Measurements from ENCODE around the gene BRSK2.
"Not testable (repeated sequence)": the region's sequence is repeated elsewhere in the genome, so short reads cannot be mapped to it uniquely, and the experiment has no call there.

Gene BRSK2

DNA sequence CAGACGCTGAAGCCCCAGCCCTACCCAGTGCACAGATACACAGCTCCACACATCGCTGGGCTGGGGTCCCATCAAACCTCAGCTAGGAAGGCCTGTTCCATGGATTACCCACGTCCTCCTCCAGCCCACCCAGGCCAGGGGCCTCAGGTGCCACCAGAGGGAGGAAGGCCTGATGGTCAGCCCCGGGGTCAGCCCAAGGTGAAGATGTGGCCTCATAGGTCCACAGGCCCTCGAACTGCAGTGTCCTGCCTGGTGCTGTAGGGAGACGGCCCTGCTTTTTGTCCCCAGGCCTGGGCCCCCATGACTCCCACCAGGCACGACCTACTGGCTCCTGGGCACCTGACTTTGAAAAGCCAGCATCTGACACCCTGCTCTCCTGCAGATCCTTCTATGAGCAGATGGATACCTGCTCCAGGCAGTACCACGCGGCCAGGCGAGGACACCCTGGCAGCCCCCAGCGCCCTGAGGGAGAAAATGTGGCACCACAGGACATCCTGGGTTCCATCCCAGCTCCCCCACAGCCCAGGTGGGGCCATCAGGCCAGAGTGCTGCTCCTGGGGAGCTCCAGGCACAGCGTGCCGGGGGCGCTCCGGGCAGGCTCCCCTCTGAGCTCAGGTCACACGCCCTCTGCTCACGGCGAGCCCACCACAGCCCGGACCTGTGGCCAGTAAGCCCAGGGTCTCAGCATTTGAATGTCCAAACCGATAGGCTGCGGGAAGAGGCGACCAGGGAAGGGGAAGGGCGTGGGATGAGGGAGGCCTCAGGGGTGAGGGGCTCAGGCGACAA is 112.6 kb downstream of the BRSK2 start:
- DNase-seq: no peak

DNA sequence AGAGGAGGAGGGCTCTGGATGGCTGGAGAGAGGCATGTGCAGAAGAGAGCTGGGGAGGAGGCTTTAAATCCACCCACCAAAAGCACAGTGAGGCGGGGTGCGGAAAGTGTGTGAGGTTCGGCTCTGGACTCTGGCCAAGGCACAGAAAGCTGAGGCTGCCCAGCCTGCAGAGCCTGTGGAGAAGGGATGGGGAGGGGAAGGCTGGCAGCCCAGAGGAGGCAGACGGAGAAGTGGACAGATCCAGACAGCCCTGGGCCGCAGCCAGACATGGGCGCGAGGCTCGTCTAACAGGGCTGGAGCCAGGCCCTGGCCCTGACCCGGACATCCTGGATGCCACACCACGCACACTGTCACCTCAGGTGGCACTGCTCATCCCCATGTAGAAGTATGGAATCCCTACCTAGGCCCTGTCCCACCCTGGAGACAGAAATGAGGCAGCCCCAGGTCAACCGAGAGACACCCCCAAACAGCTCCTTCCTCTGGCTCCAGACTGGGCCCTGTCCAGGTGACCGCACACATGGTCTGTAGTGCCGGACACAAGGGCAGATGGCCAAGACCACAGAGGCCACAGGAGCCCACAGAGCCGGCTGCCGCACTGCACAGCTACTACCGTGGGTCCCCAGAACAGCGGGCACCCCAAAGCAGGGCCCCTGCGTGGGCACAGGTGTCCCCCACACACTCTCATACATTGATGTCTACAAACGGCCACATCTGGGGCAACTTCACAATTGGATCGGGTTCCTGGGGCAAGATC is 113.4 kb downstream of the BRSK2 start:
- DNase-seq: no peak

DNA sequence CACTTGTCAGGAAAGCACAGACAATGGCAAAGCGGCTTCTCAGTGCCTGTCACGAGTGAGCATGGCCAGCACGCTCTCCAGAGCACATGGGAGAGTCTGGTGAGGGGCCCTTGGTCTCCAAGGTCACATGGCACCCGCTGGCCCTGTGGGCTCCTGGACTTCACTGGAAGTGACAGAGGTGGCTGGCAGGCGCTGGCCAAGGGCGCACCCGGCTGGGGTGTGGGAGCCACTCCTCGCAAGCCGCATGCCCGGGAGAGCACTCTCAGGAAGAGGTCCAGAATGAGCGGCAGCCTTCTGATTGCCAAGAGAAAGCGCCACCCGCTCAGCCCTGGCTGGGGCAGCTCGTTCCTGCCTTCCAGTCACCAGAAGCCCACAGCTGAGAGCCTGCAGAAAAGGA is 114.0 kb downstream of the BRSK2 start:
- DNase-seq: no peak

DNA sequence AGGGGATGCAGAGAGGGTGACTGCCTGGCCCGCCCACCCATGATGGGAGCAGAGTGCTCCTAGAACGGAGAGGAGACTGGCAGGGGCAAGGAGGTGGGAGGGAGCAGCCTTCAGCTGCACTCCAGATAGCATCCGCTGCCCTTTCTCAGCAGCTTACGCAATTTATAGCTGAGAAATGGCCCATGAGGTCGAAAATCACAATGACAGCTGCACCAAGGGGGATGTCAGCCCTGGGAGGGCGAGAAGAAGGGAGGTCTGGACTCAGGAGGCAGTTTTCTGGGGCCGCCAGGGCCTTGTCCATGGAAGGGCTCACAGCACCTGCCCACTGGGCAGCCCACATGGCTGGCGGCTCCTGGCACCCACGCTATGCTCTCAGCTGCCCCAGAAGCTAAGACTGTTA is 114.4 kb downstream of the BRSK2 start:
- no peak for DNase-seq

DNA sequence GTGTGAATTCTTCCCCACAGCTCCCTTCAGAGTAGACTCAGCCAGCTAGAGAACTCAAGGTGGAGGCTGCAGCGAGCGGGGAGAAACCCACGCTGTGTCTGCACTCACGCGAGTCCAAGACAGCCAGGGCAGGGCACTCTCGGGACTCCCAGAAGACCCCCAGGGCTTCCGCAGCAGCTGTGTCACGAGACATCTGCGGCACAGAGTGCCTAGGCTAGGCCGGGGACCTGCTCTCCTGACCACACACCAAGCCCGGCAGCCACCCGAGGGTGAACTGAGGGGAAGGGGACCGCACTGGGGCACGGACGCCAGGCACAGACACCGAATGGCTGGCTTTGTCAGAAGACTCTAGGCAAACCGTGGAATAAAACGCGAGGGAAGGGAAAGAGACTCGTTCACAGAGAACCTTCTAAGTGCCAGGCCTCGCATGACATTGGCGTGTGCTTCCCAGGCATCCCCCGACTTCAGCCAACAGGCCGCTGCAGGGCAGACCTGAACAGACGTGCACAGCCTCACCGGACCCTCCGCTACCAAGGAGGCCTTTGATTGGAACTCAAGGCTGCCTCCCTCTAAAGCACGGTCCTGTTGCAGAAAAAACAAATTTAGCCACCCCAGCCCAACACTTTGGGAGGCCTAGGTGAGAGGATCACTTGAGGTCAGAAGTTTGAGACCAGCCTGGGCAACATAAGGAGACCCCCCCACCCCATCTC is 115.0 kb downstream of the BRSK2 start:
- DNase-seq: no peak

DNA sequence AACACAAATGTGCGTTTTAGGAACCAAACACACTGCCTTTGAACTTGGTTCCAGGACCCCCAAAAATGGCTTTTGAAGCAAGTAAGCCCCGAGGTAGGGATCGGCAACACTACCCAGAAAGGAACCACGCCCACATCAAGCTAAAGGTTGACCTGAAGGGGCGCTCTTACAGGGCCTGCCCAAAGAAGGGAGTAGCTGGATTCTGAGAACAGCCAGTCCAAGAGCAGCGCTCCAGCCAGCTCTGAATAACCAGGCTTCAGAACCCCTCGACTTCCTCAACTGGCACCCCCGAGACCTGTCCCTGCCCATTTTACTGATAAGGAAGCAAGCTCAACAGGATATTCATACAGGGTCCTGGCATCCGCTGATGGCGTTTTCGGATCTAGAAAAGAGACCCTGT is 115.7 kb downstream of the BRSK2 start:
- DNase-seq: no peak

DNA sequence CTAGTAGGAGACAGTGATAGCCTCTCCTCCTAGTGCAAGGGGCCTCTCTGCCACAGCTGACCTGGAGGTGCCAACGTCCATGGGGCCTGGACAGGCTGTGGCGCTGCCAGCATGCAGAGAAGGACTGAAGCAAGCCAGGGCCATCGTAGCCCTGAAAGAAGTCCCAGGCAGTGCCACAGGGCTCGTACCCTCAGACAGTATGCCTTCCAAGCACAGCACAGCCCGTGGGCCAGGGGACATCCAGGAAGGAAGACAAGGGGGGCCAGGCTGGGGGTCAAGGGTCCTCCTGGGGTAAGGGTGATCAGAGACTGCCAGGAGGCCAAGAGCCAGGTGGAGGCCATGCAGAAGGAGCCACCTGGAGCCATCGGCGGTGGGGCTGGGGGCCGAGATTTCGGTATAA is 117.2 kb downstream of the BRSK2 start:
- DNase-seq: no peak

DNA sequence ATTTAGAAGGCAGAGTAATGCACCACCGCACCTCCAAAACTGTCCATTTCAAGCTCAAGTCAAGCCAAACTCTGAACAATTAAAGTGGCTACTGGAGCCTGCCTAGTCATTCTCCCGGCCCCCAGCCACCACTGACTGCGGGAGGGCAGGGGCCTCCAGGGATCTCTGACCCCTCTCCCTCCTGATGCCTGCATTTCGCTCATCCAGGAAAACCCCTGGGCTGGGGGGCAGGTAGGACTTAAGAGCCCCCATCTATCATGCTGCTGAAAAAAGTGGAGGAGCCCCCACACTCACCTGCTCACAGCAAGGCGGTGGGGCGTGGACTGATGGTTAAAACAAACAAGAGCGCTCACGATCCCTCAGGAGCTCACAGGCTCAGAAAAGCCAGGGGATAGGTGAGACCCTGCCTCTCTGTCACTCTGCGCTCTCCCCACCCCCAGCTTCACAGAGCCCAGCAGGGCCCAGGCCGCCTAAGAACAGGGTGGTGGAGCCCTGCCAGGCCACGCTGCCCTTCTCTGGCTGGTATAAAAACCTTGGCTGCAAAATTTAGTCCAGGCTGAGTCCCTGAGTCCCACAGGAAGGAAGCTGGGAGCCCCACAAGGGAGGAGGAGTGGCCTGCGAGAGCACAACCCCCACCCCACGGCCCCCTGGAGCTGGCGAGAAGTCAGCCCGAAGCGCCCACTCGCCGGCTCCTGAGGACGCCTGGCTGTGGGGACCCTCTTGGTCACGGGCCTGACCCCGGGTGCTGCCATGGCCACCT is 117.8 kb downstream of the BRSK2 start:
- DNase-seq: no peak

DNA sequence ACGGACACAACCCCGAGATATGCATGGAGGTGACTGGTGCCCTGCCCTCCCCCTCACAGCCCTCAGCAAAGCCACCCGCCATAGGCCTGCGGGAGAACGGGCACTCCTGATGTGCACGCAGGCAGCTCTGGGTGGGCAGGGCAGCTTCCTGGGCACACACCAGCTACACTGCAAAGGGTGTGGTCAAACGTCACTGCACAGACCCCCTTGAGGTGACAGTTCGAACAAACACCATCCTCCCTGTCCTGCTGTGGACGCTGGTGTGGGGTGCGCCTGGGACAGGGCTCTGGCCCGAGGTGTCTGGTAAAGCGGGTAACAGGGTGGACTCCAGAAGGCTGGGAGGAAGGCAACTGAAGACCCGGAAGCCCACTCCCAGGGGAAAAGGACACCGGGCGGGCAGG is 118.8 kb downstream of the BRSK2 start:
- no peak for DNase-seq

DNA sequence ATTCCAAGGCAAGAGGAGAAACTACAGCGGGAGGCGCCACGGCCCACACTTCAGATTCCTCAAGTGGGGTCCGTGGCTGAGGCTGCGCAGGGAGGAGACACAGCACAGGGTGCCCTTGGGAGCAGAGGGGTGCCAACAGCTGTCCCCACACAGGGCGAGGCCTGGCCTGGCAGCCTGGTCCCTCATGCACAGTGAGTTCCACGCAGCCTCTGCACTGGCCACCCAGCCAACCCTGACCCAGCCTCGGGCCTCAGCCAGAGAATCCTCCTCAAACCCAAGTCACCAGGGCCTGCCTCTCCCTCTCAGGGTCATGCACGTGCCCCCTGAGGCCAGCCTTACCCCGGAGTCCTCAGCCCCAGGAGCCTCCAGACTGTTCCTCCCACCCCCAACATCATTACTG is 119.3 kb downstream of the BRSK2 start:
- DNase-seq: no peak

DNA sequence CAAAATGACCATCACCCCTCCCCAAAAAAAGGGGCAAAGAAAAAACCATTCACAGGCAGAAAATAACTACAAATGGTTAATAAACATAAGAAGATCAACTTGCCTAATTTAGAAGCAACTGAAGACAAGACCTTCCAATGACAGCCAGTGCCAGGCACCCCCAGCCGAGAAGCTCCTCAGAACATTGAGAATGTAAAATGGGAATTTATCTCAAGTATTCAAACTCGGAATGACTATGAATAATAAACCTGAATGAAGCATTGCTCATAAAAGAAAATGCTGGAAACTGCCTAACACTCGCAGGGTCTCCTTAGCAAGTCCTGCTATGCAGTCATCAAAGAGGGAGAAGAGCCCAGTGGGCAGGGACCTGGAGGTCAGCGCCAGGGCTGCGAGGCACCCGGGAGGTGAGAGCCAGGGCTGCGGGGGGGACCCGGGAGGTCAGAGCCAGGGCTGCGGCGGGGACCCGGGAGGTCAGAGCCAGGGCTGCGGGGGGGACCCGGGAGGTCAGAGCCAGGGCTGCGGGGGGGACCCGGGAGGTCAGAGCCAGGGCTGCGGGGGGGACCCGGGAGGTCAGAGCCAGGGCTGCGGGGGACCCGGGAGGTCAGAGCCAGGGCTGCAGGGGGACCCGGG is 120.0 kb downstream of the BRSK2 start:
- no peak for DNase-seq

DNA sequence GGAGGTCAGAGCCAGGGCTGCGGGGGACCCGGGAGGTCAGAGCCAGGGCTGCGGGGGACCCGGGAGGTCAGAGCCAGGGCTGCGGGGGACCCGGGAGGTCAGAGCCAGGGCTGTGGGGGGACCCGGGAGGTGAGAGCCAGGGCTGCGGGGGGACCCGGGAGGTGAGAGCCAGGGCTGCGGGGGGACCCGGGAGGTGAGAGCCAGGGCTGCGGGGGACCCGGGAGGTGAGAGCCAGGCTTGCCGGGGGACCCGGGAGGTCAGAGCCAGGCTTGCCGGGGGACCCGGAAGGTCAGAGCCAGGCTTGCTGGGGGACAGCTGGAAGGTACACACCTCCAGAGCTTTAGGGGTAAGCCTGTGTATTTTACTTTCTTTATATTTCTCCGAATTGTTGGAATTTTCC is 120.6 kb downstream of the BRSK2 start:
- DNase-seq: not testable (repeated sequence)

DNA sequence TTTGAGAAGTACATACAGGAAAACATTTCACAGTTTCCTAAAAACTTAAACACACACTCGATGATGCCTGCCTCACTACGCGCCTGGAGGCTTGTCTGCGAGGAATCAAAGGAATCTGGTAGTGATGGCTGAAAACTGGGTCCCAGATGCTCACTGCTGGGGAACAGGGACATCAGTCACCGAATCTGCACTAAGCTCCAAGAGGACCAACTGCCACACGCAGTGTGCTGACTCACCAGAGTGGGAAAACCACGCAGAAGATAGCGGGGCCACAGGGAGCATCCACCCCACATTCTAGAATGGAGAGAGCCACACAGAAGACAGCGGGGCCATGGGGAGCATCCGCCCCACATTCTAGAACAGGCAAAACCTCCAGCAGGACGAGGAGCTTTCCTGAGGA is 121.2 kb downstream of the BRSK2 start:
- no peak for DNase-seq

DNA sequence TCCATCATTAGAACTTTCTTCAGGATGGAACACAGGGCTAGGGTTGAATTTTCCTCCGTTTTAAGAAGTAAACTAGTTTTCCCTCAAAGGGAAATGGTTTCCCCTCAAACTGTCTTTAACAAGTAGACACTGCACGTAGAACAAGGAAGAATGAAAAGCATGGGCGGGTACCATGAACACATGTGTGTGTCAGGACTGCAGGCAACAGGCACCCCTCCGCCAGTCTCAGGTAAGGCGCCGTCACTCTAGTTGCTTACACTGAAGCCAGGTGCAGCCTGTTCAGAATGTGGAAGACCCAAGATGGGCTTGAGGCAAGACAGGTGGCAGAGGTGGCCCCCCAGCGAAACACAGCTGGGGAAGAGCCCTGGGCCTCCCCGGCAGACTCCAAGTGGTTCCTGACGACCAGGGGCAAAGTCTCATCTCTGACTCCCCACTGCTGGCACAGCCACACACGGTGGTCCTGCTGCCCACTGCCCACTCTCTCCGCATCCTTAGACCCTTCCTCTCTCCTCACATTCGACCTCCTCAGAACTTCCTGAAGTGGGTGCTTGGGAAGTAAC is 122.3 kb downstream of the BRSK2 start:
- DNase-seq: no peak

Measured in activated gamma-delta T cell (primary cell).